Hindlimb muscle (tissue), 1 donor: Measurements from ENCODE around the gene RHCG. TPM values are rescaled to one million over a fixed set of nuclear protein-coding genes. Genes with fewer than 3 reads are reported as not detected.
"Not testable (repeated sequence)": the region's sequence is repeated elsewhere in the genome, so short reads cannot be mapped to it uniquely, and the experiment has no call there.

Experiments
- DNase-seq: peaks from one replicate; pipeline ENCODE4 v3.0.0-alpha.2; 2013
- polyA plus RNA-seq: library from polyadenylated mRNA; unstranded; fragments of 120-200 nt; gene quantifications from one replicate; pipeline ENCODE4 v1.2.1, GENCODE V29; 2013; ENCODE audit not compliant: insufficient read length

The RHCG gene
- polyA plus RNA-seq, 1 donor, result not detected

- DNase-seq, result no peak
These were observed 18.8 kb downstream of the RHCG start for GRCh38 chr15:89477411-89478242.

- DNase-seq, result no peak
These were observed 20.7 kb downstream of the RHCG start for GRCh38 chr15:89475661-89476060.

DNA sequence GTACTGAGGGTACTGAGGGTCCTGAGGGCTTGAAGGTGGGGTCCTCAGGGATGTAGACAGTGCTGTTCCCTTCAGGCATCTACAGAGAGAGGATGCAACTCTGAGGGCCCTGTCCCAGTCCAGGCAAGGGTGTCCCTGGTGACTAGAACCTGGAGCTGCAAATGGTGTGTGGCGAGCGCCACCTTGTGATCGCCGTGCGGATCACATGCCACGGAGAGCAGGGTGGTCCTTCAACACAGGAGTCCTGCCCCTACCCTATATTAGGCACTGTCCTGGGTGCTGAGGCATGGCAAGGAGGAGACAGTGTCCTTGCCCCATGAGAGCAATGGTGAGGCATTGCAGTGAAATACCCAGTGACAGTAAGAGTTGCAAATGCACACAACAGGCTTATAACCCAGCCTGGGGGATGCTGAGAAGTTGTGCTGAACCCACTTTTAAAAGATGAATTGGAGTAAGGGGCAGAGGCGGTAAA, 23.6 kb downstream of the RHCG start:
- DNase-seq, result peak; percentile 15

DNA sequence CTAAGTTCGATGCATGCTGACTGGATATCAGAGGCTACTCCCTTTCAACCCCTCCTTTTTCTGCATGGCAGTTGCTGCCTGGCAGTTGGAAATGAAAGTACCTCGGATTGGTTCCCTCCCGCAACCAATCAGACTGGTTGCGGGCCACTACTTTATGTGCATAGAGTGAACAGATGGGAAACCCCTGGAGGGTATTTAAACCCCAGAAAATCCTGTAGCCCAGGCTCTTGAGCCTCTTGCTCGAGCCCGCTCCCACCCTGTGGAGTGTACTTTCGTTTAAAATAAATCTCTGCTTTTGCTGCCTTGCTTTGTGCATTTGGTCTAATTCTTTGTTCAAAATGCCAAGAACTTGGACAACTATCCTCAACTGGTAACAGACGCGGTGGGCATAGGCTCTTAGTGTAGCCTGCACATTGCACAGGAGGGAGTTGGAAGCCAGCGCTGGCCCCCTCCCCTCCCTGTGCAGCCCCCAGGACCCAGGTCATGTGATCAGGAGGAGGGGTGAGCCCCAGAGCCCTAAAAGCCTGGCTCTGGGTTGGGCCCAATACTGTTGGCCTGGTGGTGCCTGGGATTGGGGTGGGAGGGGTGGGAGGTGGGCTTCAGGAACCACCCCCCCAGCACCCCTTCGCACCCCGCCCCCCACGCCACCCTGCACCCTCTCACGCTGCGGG, 26.8 kb downstream of the RHCG start:
- no peak for DNase-seq

GRCh38 chr15:89468813-89469212, 27.6 kb downstream of the RHCG start:
- not testable (repeated sequence) for DNase-seq

DNA sequence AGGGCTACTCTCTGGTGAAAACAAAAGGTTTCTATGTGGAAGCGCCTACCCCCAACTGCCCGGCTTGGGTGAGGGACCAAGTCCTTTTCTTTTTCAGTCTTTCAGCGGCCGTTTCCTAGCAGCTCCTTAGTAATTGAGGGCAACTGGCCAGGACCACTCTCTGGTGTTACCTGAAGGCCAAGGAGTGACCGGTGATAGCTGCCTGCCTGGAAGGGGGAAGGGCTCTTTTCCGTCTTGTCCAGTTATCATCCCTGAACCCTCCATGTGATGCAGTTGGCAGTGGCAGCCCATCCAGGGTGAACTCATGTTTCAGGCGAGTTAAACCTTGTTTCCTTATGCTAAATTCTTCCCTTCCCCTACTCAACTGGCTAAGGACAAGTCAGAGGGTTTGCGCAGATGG, 33.3 kb downstream of the RHCG start:
- no peak for DNase-seq

- DNase-seq, result no peak
These were observed 34.0 kb downstream of the RHCG start for GRCh38 chr15:89462198-89462912.

GRCh38 chr15:89461386-89461785, 35.0 kb downstream of the RHCG start:
- DNase-seq, result no peak

GRCh38 chr15:89460048-89460447, 36.3 kb downstream of the RHCG start:
- no peak for DNase-seq

GRCh38 chr15:89459271-89460038, 36.9 kb downstream of the RHCG start:
- DNase-seq, result no peak

DNA sequence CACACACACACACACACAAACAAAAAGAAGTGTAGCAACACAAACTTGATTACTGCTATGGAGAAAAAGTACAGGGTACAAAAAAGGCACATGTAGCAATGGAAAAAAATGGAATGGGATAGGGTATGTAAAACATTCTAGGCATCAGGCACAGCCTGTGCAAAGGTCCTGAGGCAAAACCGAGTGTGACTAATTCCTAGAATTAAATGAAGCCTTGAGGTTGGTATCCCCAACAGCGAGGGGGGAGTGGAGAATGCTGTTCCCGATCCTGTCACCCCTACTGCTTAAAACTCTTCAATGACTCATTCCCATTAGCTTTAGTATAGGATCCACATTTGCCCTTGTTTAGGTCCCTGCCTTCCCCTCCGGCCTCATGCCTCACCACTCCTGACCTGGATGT, 37.9 kb downstream of the RHCG start:
- no peak for DNase-seq

GRCh38 chr15:89457086-89457485, 39.3 kb downstream of the RHCG start:
- DNase-seq, result no peak

GRCh38 chr15:89455535-89455934, 40.8 kb downstream of the RHCG start:
- no peak for DNase-seq

DNA sequence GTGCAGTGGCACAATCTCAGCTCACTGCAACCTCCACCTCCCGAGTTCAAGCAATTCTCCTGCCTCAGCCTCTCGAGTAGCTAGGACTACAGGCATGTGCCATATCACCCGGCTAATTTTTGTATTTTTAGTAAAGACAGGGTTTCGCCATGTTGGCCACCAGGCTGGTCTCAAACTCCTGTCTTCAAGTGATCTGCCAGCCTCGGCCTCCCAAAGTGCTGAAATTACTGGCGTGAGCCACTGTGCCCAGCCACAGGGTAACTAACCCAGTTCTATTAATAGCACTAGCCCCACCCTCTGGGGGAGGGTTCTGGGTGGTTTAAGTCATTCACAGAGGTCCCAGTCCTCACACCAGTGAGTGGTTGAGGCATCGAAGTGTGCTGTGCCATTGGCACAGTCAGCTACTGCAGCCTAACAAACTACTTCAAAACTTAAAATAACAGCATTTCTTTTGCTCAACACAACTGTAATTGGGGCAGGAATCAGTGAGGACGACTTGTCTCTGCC, 44.0 kb downstream of the RHCG start:
- no peak for DNase-seq

DNA sequence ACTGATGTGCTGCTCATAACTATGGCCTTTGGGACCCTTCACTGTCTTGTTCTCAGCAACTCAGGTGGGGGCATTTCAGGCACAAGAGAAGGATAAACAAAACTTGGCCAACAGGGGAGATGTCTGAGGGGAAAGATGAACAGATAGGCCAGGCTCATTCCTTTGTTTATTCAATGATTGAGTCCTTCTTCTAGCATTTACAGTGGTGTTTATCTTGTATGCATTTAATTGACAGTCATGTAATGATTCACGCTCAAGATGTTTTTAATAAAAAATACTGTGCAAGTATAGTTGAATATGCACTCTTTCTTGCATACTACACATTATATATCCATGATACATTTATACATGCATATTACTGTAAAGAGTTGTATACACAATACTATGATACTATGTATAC, 44.5 kb downstream of the RHCG start:
- no peak for DNase-seq

DNA sequence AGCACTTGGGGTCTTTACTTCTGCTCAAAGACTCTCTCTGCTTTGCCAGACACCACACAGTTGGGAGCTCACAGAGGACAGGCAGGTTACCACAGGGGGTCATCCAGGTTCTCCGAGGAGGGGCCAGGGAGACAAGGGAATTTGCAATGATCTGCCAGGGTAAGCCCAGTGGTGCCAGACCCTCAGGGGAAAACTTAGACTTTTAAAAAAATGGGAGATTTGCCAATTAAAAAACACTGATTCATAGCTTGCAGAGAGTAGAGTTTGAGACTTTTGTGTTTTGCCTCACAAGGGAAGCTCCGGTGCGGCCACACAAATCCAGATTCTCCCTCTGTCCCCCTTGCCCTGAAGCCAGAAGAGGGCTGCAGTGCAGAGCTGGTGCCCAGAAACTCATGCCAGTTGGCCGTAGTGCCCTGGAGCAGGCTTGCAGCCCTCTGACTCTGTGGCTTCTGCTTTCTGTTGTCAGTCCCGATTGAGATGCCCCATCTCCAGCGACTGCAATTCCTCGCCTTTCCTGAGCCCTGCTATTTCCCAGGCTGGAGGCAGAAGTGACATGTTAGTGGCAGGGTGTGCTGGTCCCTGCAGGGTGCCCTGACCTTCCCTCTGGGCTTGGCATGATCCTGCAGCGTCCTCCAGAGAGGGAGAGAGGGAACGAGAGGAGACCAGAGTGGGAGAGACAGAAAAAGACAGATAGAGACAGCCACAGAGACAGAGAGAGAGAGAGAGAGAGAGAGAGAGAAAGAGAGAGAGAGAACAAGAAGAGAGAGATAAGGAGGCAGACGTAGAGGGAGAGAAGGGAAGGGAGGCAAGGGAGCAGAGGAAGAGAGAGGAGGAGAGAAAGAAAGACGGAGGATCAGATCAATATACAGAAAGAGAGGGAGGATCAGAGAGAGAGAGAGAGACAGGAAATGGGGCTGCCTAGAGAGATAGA, 46.0 kb downstream of the RHCG start:
- no peak for DNase-seq

DNA sequence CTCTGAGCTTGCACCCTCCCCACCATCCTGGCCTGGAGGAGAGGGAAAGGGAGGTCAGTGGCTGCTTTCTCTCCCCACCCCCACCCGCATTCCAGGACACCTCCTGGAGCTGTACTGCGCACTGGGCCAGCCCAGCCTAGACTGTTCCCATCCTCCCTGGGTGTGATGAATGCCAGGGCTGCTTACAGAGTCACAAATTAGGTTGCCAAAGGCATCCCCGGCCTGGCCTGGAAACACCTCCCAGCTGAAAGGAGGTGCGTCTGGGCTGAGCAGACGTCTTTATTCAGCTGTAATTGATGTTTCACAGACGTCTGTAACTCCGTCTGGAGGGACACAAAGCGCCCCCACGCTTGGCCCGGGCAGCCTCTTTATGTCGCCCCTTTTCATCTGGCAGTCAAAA, 47.6 kb downstream of the RHCG start:
- DNase-seq, result no peak

DNA sequence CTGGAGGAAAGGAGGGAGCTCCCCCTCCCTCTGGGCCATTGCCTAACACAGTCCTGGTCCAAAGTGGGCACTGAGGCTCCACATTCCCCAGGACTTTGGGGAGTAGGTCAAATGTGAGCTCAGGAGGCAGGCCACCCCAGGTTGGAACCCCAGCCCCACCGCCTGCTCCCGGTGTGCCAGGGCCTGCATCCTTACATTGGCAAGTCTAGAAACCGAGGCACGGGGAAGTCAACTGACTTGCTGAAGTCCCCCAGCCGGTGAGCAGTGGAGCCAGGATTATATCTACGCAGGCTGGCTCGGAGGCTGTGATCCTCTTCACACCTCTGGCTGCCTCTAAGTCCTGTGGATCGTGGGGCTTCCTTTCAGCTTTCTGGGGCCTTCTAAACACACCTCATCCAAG, 48.7 kb downstream of the RHCG start:
- no peak for DNase-seq

DNA sequence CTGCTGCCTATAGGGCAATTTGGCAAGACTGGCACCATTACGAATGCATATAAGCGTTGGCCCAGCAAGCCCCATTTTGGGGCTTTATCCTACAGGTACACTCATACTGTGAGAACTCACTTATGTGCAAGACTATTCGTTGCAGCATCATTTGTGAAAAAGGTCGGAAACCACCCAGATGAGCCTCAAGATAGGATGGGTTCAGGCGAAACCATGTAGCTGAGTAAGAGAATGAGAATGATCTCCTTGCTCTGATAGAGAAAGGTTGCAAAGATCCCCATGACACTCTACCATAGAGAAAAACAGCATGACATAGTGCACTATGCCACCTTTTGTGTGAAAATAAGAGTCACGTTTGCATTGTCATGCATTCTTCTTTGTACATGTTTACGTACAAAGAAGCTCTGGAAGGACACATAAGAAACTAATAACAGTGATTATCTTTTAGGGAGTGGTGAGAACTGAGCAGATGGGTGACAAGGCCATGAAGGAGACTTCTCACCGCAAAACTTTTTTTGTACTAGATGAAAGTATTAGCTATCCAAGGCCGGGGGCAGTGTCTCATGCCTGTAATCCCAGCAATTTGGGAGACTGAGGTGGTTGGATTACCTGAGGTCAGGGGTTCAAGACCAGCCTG, 50.0 kb downstream of the RHCG start:
- DNase-seq, result no peak

DNA sequence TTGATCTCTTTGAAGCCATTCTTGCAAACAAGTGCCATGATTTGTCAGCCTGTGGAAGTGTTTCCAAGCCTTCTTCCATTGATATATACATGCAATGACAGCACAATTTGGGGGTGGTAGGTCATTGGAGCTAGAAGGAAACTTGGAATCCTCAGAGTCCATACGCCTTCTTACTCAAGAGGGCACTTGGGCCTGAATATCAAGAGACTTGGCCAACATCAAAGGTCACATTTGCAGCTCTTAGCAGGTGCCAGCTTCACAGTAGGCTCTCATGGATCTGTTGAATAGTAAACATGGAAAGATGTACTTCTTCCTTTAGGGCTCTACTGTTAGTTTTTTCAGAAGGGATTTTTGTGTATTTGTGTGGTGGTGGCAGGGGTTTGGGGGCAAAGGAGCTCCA, 50.9 kb downstream of the RHCG start:
- no peak for DNase-seq
